Left ventricle myocardium inferior (tissue), 1 donor: Measurements from ENCODE around the gene PLXND1. TPM values are rescaled to one million over a fixed set of nuclear protein-coding genes. Genes with fewer than 3 reads are reported as not detected.

ENCODE experiments used
- DNase-seq: peaks from one replicate; pipeline ENCODE4 v3.0.0-alpha.2; 2020
- H3K27ac ChIP-seq: fragments of 200-600 bp; replicated peaks from 2 replicates; pipeline ENCODE4 v1.8.0; 2021
- H3K27me3 ChIP-seq: fragments of 200-600 bp; 2 replicates; pipeline ENCODE4 v1.8.0; 2021; ENCODE audit warnings: low read depth
- H3K36me3 ChIP-seq: fragments of 200-600 bp; 2 replicates; pipeline ENCODE4 v1.8.0; 2021
- H3K4me1 ChIP-seq: fragments of 200-600 bp; 2 replicates; pipeline ENCODE4 v1.8.0; 2021
- H3K4me3 ChIP-seq: fragments of 200-600 bp; 2 replicates; pipeline ENCODE4 v1.8.0; 2021; ENCODE audit warnings: mild to moderate bottlenecking, moderate library complexity
- H3K9me3 ChIP-seq: fragments of 200-600 bp; replicated peaks from 2 replicates; pipeline ENCODE4 v1.8.0; 2021
- CTCF ChIP-seq: fragments of 200-600 bp; IDR thresholded peaks from 2 replicates; pipeline ENCODE4 v1.8.0; 2021; ENCODE audit warnings: antibody characterized with exemption, mild to moderate bottlenecking, borderline replicate concordance
- intact Hi-C: fragments of 100-400 bp; cut with micrococcal nuclease; formaldehyde crosslinking; loops from one replicate; pipeline ENCODE4 v1.11.0; 2022
- total RNA-seq: library from RNA; stranded (reverse); fragmentation: NEBNext Ultra II Directional; extraction: Animal tissue kit (Norgen Biotek cat#: 25700); gene quantifications from one replicate; pipeline ENCODE4 v1.2.1, GENCODE V29; 2021
- donor health status: DM: no; HTN: yes; CAD: no; lungs with severe emphysema.

PLXND1 gene
- total RNA-seq, 1 donor from 2014 or later: 45.5 TPM

GRCh38 chr3:129582799-129583198 is 23.7 kb downstream of the PLXND1 start:
- Histone ChIP-seq H3K27me3 (no peaks in the 10 kb centered on the region), H3K9me3 (no peaks in the 10 kb centered on the region), H3K36me3 (peaks cover 78% of the 10 kb centered on the region), H3K4me3 (no peak overlapping the region), H3K4me1 (peaks cover 46% of the 10 kb centered on the region), H3K27ac (no peak overlapping the region)
- DNase-seq: no peak
- no peak for TF ChIP-seq CTCF
- intact Hi-C loops: no loop called here

- intact Hi-C loops: no loop called here
- no peak for TF ChIP-seq CTCF
- no peak for DNase-seq
- H3K9me3 ChIP-seq: no peaks in the 10 kb centered on the region
- peaks cover 83% of the 10 kb centered on the region for H3K36me3 ChIP-seq
- no peak overlapping the region for H3K4me3 ChIP-seq
- no peak overlapping the region for H3K27ac ChIP-seq
- no peaks in the 10 kb centered on the region for H3K27me3 ChIP-seq
- H3K4me1 ChIP-seq: peaks cover 46% of the 10 kb centered on the region
These were observed 24.9 kb downstream of the PLXND1 start for GRCh38 chr3:129581623-129582022.

- Histone ChIP-seq H3K9me3 (no peaks in the 10 kb centered on the region), H3K36me3 (peaks cover 77% of the 10 kb centered on the region), H3K4me3 (no peak overlapping the region), H3K4me1 (peaks cover 45% of the 10 kb centered on the region), H3K27ac (peak overlapping the region; percentile 73), H3K27me3 (no peaks in the 10 kb centered on the region)
- DNase-seq: no peak
- TF ChIP-seq CTCF: no peak
- intact Hi-C loops: no loop called here
These were observed 26.5 kb downstream of the PLXND1 start for GRCh38 chr3:129579991-129580390.

- Histone ChIP-seq H3K36me3 (peaks cover 78% of the 10 kb centered on the region), H3K4me1 (peaks cover 45% of the 10 kb centered on the region), H3K27ac (peak overlapping the region; percentile 73), H3K4me3 (no peak overlapping the region), H3K27me3 (no peaks in the 10 kb centered on the region), H3K9me3 (no peaks in the 10 kb centered on the region)
- DNase-seq: no peak
- TF ChIP-seq CTCF: no peak
- intact Hi-C loops: no loop called here
These were observed 28.3 kb downstream of the PLXND1 start for GRCh38 chr3:129577925-129578786.

- Histone ChIP-seq H3K27ac (peak overlapping the region; percentile 73), H3K27me3 (no peaks in the 10 kb centered on the region), H3K9me3 (no peaks in the 10 kb centered on the region), H3K4me3 (no peak overlapping the region), H3K36me3 (peaks cover 79% of the 10 kb centered on the region), H3K4me1 (peaks cover 45% of the 10 kb centered on the region)
- peak; percentile 77 for DNase-seq
- intact Hi-C loops: no loop called here
- no peak for TF ChIP-seq CTCF
These were observed 29.1 kb downstream of the PLXND1 start for GRCh38 chr3:129577366-129577765.
